Globus pallidus (tissue), 1 donor: ENCODE results near the gene TET1.
"Not testable (repeated sequence)": the region's sequence is repeated elsewhere in the genome, so short reads cannot be mapped to it uniquely, and the experiment has no call there.

Experiments used
- DNase-seq: peaks from one replicate; pipeline ENCODE4 v3.0.0-alpha.2; 2015; ENCODE audit warnings: low spot score

The TET1 gene

DNA sequence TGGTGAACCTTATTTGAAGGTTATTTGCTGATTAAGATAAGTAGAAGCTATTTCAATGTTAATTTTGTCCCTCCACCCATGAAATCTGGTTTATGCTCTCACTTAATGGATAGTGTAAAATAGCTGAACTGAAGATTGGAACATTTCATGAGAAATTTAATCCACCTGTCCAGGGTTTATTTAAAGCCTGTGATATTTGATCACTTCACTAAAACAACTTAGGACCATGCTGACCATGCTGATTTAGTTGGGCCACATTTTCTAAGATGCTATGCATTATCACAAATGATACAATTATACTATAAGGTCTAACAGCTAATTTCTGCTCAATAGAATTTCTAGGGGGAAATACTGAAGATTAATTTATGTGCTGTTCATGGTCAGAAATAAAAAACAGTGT is 53.8 kb downstream of the TET1 start:
- not testable (repeated sequence) for DNase-seq

DNA sequence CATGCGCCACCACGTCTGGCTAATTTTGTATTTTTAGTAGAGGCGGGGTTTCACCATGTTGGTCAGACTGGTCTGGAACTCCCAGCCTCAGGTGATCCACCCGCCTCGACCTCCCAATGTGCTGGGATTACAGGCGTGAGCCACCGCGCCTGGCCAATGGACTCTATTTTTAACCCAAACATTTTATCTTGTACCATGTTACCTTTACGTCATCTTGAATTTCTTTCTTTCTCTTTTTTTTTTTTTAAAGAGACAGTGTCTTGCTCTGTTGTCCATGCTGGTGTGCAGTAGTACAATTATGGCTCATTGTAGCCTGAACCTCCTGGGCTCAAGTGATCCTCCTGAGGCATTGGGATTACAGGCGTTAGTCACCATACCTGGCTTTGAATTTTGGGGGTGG is 57.6 kb downstream of the TET1 start:
- DNase-seq: not testable (repeated sequence)

DNA sequence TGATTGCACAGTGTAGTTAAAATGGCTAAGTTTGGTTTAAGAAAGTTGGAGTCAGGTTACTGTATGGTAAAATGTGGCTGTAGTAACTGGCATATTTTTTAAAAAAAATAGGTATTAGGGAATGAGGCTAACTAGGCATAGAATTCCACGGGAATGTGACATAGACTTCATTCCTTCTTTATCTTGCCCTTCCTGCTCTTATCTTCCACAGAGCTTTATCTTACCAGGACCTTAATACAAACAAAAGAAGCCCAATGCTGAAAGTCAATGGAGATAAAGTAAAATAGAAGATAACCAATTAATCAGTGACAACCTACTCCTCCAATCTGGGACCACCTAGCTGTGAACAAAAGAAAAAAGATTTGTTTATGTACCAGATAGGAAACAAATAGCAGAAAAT is 58.1 kb downstream of the TET1 start:
- no peak for DNase-seq

DNA sequence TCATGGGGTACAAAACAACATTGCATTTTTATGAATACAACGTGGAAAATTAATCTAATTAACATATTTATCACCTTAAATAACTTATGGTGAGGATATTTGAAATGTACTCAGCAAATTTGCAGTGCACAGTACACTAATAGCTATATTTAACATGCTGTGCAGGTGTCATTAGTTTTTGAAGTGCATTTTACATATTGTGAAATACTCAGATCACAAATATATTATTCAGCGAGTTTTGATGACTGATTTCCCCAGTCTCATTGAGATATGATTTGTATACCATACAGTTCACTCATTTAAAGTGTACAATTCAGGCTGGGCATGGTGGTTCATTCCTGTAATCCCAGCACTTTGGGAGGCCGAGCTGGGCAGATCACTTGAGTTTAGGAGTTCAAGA is 59.5 kb downstream of the TET1 start:
- DNase-seq: no peak

DNA sequence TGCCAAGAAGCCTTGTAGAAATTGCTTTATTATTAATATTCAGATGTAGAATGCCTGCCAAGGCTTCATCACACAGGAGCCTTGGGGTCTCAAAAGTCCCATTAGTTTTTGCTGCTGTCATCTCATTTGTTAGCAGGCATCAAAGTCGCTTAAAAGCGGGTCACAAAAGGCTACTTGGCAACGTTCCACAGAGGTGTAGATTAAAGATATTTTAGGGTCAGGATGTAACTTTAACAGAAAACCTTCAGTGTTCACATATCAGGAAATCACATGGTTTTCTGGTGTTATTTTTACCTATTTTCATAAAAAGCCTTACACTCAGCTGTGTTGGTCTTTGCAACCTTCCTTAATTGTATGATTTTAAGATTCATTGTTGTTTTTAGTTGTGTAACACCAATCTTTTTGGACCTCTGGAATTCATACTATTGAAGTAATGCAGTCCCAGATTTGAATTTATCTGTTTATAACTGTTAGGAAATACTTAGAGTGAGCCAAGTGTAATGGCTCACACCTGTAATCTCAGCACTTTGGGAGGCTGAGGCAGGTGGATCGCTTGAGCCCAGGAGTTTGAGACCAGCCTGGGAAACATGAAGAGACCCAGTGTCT is 65.3 kb downstream of the TET1 start:
- DNase-seq: no peak

DNA sequence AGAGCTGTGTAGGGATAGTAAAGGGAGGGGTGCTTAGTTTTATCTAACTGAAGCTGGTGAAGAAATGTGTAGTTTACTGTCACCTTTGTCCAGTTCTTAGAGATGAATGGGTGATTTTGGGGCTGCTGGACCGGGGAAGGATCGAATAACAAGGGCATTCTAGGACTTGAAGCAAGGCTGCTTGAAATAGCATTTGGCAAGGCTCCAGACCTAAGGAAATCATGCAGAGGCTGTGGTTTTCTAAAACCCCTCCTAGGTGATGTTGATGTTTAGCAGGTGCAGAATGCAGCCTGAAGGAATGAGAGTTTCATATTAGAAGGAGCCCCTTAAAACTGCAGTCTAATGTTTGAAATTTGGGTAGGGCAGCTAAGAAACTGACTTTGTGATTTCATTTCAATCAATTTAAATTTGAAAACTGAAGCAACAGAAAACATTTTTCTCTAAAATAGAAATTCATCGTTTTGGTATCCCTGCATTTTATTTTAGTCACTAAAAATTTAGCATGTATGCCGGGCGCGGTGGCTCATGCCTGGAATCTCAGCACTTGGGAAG is 68.5 kb downstream of the TET1 start:
- no peak for DNase-seq

DNA sequence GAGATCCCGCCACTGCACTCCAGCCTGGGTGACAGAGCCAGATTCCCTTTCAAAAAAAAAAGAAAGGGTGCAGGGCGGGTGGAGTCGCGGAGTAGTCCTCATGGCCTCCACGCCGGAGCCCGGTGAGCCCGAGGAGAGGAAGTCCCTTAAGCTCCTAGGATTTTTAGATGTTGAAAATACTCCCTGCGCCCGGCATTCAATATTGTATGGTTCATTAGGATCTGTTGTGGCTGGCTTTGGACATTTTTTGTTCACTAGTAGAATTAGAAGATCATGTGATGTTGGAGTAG is 72.1 kb downstream of the TET1 start:
- not testable (repeated sequence) for DNase-seq

DNA sequence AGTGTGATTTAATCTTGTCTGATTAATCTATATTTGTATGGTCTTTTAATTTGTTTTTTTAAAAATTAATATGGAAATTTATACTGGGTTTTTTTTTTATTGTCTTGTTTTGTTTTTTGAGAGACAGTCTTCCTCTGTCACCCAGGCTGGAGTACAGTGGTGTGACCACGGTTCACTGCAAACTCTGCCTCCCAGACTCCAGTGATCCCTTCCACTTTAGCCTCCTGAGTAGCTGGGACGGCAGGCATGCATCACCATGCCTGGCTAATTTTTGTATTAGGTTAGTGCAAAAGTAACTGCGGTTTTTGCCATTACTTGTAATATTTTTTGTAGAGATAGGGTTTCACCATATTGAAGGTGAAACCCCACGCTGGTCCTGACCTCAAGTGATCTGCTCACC is 73.1 kb downstream of the TET1 start:
- DNase-seq: no peak

DNA sequence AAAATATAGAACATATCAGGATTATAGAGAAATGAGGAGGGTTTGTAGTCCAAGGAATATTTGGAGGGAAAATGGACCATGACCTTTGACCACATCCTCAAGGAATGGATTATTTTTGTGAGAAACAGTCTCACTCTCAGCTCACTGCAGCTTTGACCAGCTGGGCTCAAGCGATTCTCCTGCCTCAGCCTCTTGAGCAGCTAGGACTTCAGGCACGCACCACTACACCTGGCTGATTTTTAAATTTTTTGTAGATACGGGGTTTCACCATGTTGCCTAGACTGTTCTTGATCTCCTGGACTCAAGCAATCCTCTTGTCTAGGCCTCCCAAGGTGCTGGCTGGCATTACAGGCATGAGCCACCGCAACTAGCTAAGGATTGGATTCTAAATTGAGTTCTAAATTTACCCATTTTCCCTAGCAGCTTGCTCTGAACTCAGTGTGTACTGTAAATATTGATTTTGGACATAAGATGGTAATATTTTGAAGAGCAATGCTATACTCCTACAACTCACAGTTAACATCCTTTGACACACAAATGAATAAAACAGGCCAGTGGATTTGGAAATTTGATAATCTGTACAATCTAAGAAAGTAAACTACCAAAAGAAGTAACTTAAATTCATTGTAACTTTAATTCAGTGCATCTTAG is 73.8 kb downstream of the TET1 start:
- DNase-seq: no peak

DNA sequence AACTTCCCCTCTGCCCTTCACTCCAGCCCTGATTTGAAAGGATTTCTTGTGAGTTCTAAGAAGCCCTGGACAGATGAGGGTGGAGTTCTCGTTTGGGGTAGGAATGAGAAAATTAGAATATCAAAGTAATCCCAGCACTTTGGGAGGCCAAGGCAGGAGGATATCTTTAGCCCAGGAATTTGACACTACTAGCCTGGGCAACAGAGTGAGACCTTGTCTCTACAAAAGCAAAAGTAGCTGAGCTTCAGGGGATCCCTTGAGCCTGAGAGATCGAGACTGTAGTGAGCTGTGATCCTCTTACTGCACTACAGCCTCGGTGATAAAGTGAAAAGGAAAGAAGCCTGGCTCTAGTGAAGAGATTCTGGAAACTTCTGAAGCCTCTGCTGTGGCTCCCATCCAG is 76.2 kb downstream of the TET1 start:
- no peak for DNase-seq

DNA sequence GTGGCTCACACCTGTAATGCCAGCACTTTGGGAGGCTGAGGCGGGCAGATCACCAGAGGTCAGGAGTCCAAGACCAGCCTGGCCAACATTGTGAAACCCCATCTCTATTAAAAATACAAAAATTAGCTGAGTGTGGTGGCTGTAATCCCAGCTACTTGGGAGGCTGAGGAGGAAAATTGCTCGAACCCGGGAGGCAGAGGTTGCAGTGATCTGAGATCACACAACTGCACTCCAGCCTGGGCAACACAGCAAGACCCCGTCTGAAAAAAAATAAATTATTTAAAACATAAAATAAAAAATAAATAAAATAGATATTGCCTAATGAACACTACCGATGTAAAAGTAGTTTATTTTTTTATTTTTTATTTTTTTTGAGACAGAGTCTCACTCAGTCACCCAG is 83.4 kb downstream of the TET1 start:
- not testable (repeated sequence) for DNase-seq

DNA sequence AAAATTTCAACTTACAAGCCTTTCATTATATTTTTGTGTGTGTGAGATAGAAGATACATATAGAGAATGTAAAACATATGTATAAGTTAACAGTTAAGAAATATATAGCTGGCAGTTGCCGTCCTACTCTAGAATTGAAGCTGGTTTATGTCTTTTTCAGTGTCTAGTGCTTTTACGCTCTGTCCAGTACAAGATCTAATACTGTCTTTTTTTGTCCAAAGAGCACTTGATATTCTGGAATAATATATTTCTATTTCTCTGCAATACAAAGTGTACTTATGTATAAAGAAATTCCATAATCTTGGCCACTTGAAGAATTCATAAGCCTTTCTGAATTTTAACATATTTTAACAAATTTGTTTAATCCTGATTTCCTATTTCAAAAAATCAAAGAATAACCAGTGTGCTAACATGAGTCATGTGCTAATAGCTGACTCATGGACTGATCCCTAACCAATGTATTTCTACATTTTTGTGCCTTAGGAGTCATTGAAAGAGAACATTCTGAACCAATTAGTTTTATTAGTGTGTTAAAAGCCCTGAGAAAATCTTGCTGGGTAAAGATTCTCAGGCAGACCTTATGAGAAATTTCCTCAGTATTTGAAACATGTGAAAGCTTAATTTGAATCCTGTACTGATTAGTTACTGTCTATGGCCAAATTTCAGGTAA is 87.7 kb downstream of the TET1 start:
- DNase-seq: no peak

DNA sequence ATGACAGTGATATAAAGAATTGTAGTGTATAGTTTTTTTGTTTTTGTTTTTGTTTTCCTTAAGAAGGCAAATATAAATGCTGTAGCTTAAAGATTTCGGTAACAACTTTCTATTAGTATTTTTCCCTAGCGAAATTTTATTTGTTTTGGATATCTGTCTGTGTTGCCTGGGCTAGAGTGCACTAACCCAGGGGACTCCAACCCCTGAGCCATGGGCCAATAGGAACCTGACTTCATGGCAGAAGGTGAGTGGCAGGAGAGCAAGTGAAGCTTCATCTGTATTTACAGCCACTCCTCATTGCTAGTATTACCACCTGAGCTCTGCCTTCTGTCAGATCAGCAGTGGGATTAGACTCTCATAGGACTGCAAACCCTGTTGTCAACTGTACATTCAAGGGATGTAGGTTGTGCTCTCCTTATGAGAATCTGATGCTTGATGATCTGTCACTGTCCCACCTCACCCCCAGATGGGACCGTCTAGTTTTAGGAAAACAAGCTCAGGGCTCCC is 95.5 kb downstream of the TET1 start:
- DNase-seq: no peak

DNA sequence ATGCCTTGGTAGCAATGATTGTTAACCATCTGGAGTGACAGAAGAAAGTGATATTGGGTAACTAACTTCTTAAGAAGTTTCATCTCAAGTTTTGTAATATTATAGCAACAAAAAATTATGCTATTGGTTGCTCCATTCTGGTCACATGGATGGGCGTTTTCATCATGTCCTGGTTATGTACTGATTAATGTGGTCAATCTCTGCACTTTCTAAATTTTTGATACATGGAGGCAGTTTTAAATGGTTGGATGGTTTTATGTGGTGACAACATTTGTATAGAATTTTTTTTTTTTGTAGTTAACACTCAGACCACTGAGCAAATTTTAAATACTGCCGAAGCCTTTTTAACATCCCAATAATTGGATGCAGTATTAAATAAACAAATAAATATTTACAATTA is 105.7 kb downstream of the TET1 start:
- DNase-seq: no peak

DNA sequence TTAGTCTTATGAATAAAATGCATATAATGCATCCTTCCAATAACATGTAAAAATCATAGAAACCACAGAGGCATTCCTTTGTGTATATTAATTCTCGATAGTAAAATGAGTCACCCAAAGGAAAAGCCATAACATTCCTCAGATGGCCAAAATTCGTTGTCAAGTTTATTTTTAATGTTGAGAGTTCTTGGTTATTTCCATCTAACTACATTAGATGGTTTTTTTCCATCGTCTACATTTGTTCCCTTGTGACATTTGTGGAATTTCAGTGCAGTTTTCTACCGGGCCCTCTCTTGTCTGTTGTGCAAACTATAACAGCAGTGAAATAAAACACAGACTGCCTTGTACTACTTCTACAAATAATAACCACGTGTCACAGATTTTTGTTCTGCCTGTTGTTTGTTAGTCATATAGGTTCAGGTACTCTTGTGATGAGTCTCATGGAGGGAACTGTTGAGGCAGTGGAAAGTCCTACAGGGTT is 106.2 kb downstream of the TET1 start:
- no peak for DNase-seq

DNA sequence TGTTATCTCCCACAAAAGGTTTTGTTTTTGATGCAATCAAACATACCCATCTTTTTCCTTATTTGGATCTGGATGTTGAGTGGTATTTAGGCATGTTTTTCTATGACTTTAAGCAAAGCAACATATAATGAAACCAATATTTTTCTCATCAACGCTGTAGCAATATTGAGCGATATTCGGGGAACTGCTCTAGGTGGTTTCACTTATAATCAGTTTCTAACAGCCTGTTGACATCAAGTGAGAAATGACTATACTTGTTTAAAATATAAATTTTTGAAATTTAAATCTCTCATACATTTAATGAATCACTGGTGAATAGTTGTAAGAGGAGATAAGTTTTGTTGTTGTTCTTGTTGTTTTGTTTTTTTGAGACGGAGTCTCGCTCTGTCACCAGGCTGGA is 108.1 kb downstream of the TET1 start:
- no peak for DNase-seq

DNA sequence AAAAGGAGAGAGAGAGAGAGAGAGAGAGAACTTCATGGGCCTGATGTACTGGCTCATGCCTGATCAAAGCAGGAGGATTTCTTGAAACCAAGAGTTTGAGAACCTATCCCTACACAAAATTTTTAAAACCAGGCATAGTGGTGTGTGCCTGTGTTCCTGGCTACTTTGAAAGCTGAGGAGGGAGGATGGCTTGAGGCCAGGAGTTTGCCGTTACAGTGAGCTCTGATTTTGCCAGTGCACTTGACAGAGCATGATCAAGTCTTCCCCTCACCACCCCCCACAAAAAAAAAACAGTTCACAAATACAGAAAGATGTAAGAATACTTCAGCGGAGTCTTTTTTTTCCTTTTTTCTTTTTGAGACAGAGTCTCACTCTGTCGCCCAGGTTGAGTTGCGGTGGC is 108.8 kb downstream of the TET1 start:
- DNase-seq: no peak

DNA sequence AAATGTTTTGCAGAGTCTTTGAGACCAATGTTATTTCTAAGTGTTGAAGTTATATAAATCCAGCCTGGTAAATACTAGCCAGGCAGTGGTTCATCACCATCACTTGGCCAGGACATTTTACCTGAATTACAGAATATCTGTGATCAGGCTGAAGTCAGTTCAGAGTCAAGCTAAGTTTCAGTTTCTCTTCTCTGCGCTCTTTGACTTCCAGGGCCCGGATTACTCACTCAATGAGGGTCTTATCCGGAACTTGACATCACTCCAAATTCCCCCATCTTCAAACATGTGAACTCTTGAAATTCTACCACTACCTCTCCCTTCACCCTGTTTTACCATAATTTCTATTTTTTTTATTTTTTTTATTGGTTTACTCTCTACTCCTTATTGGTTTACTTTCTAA is 124.3 kb downstream of the TET1 start:
- no peak for DNase-seq

DNA sequence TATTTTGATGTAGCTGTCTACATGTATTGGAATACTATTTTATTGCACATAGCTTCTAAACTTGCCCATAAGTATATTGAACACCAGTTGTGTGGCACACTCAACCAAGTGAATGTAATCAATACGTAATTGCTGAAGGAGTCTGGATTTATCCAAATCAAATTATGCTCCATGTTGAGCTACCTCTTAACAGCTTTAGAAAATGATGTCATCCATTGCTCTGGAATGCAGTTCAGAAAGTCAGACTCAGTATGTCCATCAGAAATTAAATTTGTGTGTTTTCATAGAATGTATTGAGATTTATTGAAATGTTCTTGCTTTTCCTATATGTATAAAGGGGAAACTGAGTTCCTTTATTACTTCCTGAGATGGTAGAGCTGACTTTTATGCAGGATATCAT is 135.9 kb downstream of the TET1 start:
- no peak for DNase-seq

DNA sequence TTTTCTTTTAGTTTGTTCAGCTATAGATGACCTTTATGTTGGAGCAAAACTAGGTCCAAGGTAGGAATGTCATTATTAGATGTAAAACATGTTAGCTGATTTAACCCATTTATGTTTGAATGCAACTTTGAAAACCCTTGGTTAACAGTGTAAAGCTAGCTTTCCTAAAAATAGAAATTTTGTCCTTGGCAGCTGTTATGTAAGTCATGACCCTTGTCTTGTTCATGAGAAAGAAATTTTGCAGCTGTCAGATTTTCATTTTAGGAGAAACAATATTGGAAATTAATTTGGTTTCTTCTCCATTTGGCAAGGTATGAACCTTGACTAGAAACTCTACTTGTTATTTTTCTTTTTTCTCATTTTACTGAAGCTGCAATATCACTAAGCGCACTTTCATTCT is 137.0 kb downstream of the TET1 start:
- no peak for DNase-seq

DNA sequence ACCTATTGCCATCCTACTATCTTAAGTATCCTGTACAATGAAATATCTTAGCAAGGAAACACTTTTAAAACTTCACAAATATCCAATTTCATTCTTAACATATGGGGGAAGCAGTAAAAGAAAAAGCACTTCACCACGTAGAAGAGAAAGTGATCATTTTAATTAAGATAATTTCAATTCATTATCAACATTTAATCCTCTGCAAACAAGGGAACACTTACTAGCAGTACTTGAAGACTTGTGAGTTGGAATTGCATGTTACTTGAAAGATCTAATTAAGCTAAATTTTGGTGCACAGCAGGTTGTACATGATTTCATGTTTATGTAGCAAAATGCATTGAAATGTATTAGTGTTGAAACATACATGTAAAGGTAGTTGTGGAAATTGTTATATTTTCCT is 140.1 kb downstream of the TET1 start:
- no peak for DNase-seq

DNA sequence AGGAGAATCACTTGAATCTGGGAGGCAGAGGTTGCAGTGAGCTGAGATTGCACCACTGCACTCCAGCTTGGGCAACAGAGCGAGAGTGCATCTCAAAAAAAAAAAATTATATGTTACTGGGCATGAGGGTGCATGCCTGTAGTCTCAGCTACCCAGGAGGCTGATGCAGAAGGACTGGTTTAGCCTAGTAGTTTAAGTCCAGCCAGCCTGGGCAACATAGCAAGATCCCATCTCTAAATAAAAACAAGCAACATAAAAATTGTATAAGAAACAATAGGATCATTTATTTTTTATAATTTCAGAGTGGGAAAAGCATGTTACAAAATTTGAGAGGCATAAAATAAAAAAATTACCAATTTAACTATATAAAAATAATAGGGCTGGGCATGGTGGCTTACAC is 145.4 kb downstream of the TET1 start:
- no peak for DNase-seq

DNA sequence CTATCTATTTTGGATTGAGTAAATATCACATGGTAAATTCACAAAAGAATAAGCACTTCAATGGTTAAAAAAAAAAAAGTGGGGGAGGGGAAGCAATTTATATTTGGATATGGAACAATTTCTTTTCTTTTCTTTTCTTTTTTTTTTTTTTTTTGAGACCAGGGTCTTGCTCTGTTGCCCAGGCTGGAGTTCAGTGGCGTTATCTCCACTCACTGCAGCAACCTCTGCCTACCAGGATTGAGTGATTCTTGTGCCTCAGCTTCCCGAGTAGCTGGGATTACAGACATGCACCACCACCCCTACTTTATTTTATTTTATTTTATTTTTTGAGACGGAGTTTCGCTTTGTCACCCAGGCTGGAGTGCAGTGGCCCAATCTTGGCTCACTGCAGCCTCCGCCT is 148.8 kb downstream of the TET1 start:
- not testable (repeated sequence) for DNase-seq
